Renal cortical epithelial cell (primary cell): ENCODE measurements around the gene MYH9. TPM values are rescaled to one million over a fixed set of nuclear protein-coding genes. Genes with fewer than 3 reads are reported as not detected.
A peak's percentile ranks its signal among the peaks of the same experiment; 100 is the strongest.
"Not testable (repeated sequence)": the region's sequence is repeated elsewhere in the genome, so short reads cannot be mapped to it uniquely, and the experiment has no call there.

Source experiments
- DNase-seq: peaks from one replicate; pipeline ENCODE4 v3.0.0-alpha.2; 2011; ENCODE audit warnings: low read depth
- total RNA-seq: library from RNA; depleted of rRNA; stranded (reverse); fragments of >200 nt; gene quantifications from 2 replicates; pipeline ENCODE4 v1.2.3, GENCODE V29; 2014

MYH9 gene
- total RNA-seq, 1 donor from 2014 or later: 1,268 TPM

DNA sequence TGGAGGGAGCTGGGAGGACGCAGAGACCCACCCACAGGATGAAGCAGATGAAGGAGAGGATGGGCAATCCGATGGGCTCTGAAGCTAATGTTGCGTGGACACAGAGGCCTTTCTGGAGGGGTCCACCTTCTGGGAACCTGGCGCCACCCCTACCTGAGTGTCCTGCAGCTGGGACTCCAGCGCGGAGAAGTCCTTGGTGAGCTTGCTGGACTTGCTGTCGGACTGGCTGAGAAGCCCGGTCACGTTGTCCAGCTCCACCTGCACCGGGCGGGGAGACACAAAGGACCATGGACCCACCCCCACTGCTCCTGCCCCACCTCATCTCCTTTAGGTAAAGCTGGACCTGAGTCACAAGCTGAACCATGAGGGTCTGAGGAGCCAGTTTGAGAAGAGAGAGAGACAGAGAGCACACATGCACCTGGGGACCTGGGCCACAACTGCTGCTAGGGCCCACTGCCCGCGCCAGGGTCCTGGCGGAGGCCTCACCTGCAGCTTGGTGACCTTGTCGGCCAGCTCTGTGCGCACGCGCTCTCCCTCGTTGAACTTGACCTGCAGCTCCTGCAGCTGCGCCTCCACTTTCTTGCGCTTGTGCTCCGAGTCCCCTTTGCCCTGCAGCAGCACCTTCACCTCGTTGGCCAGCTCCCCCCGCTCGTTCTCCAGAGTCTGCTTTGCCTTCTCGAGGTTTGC lies 94.0 kb downstream of the MYH9 start:
- no peak for DNase-seq

DNA sequence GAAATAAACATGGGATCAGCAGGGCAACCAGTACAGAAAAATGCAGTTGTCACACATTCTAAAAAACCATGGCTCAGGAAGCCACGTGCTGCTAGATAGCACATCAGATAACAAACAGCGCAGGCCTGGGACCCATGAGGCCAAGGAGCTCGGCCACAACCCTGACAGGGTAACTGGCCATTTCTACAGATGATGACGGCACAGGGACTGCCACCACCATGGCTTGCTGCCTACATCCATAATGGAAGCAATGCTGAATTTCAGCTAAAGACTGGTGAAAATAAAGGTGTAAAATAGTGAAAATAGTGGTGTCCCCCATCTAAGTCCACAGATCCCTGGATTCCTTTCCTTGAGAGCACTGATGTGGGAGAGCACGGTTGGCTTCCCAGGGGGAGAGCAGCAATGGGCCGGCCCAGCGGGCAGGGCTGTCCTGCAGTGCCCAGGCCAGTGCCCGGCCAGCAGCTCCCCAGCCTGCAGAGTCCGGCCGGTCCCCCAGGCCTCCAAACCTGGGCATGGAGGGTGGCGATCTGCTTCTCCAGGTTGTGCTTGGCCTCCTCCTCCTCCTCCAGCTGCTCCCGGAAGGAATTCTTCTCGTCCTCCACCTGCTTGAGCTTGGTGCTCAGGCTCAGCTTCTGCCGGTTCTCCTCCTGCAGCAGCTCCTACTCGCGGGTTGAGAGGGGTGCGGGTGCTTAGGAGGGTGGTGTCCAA lies 94.8 kb downstream of the MYH9 start:
- DNase-seq: no peak

DNA sequence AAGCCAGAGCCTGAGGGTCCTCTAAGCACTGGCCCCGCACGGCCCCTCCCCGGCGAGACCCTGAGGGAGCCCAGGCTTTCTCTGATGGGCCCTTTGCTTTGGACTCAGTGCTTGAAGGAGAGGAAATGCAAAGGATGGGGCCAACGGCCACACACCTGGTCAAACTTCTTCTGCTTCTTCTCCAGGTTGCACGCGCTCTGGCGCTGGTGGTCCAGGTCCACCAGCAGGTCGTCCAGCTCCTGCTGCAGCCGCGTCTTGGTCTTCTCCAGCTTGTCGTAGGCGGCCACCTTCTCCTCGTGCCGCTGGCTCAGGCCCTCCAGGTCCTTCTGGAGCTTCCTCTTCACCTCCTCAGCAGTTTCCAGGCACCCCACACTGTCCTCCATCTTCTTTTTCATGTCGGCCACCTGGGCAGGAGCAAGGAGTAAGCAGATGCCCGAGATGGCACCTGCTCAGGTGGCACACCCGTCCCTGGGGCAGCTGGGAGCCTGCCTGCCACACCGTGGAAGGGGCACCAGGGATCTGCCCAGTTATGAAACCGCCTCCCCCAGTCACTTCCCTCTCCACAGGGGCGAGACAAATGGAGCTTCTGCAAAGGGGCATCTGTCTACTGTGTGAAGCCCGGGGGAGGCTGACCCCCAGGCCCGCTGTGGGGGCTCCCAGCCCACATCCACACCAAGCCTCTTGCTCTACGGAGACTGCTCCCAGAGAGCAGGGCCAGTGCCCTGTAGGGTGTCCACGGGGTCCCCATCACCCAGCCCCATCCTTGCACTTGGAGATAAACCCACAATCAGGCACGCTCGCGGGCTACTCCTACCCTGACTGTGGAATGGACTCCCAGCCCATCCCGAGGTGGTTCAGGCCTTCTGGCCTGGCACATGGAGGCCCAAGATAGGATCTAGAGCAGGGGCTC lies 95.7 kb downstream of the MYH9 start:
- no peak for DNase-seq

DNA sequence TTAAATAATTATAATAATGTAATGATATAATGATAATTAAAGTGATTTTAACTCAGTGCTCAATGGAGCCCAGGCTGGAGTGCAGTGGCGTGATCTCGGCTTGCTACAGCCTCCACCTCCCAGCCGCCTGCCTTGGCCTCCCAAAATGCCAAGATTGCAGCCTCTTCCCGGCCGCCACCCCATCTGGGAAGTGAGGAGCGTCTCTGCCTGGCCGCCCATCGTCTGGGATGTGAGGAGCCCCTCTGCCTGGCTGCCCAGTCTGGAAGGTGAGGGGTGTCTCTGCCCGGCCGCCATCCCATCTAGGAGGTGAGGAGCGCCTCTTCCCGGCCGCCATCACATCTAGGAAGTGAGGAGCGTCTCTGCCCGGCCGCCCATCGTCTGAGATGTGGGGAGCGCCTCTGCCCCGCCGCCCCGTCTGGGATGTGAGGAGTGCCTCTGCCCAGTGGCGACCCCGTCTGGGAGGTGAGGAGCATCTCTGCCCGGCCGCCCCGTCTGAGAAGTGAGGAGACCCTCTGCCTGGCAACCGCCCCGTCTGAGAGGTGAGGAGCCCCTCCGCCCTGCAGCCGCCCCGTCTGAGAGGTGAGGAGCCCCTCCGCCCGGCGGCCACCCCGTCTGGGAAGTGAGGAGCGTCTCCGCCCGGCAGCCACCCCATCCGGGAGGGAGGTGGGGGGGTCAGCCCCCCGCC lies 97.2 kb downstream of the MYH9 start:
- DNase-seq: not testable (repeated sequence)

DNA sequence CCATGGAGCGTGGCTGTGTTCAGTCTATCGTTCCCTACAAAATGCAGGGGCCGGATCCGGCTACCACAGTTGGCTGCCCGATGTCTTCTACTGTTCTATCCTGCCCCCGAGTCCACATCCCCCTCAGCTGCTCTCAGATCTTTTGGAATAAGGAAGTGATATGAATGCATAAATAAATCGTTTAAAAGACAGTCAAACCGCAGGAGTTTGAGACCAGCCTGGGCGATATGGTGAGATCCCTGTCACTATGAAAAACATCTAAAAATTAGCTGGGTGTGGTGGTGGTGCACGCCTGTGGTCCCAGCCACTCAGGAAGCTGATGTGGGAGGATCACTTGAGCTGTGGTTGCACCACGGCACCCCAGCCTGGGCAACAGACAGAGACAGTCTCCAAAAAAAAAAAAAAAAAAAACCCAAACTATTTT lies 97.8 kb downstream of the MYH9 start:
- DNase-seq: not testable (repeated sequence)

DNA sequence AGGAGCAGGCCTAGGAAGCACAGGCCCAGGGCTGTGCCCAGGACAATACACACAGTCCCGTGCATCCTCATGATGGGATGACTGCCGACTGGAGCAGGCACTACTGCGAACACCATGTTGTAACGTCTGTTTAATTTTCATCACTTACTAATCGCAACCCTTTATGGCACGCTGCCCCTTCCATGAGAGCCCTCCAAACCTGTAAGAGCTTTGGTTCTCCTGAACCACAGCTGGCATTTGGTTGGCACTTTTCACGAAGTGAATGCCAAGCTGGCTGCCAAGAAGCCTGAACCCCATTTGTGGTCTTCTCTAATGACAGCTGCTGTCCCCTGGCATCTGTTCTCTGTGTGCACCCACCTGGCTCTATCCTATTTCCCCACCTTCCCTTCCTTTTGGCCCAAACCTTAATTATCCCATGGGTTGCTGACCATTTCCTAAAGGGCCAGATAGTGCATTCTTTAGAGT lies 98.3 kb downstream of the MYH9 start:
- DNase-seq: no peak

DNA sequence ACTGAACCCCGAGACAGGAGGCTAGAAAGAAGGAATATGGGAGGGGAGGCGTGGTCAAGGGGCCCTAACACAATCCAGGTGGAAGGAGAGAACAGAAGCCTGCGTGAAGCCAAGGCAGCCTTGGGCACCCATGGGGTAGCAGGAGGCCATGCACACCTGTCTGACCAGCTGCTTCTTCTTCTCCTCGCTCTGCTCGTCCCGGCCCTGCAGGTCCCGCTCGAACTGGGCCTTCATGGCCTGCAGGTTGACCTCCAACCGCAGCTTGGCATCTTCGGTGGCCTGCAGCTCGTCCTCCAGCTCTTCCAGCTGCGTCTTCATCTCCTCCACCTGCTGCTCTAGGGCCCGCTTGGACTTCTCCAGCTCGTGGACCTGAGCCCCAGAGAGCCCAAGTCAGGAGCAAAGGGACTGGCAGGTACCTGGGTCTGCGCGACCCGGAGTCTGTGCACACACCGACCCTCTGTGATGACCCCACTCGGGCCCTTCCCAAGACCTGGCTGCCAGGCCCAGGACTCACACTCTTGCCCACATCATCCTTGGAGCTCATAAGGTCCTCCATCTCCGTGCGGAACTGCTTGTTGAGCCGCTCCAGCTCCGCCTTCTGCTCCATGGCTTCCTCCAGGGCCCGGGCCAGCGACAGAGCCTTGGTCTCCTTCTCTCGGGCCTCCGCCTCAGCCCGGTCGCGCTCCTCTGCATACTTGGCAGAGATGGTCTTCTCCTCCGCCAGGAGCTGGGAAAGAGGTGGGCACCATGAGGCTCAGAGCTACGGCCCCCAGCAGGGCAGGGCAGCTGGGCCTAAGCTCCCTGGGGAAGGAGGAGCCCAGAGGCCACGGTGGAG lies 99.0 kb downstream of the MYH9 start:
- no peak for DNase-seq

DNA sequence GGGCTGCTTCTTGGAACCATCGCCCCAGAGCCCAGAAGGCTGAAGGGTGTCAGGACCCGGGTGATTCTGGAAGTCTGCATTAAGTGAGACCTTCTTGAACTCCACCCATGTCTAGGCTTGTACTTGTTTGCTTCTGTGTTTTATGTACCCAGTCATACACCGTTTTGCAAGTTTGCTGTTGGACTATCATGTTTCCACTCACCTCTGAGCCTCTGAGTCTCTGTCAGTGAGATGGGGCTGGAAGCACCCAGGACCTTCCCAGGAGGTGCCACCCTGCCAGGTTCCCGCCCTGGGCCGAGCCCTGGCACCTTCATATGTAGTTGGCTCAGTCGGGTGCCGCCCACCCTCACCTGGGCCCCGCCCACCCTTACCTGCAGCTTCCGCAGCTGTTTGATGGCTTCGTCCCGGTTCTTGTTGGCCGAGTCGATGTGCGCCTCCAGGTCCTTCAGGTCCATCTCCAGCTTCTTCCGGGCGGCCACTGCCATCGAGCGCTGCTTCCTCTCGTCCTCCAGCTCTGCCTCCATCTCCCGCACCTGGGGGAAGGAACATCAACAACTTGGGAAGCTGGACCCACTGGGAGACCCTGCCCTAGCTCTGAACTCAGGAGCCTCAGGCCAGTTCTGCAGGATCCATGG lies 99.8 kb downstream of the MYH9 start:
- no peak for DNase-seq

DNA sequence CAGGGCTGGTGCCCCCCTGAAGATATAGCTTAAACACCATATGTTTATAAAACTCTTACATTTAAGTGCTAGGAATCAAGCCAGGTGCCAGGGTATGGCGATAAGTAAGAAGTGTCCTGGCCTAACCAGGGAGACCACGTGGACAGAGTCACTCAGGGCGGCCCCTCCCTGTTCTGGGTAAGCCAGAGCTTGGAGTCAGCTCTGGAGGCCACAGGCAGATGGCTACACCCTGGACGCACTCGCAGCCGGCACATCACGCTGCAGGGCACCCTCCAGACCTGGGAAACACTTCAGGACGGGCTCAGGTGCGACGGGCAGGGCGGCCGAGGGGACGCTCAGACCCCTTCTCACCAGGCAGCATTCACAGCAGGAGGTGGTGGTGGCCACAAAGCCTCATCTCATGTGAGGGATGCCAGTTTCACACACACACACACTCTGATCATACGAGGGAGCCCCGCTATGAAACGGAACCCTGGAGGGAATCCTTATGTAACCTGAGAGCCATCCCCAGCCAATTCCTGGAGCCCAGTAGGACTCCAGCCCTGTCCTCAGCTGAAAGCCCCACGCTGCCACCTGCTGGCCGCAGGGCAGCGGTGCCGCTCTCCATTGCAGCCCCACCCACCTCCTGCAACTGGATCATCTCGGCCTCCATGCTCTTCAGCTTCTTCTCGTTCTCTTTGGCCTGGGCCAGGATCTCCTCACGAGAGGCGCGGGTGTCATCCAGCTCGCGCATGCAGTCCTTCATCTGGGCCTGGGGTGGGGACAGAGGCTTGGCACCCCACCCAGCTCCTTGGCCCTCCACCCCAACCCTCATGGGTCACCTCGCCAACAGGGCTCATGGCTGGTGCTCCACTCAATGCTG lies 101.4 kb downstream of the MYH9 start:
- peak; percentile 38 for DNase-seq

DNA sequence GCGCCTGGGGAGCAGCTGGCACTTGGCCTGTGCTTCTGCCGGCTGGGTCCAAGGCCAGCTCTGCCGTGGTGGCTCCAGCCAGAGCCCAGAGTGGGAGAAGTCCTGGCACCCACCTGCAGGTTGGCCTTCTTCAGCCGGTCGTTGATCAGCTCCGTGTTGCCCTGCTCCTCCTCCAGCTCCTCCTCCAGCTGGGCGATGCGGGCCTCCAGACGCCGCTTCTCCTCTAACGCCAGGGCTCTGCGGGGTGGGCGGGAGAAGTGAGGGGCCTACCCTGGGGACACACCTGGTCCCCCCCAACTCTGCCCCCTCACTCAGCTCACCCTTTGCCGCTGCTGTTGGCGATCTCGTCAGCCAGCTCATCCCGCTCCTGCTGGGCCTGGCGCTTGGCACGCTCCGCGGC lies 102.2 kb downstream of the MYH9 start:
- no peak for DNase-seq

DNA sequence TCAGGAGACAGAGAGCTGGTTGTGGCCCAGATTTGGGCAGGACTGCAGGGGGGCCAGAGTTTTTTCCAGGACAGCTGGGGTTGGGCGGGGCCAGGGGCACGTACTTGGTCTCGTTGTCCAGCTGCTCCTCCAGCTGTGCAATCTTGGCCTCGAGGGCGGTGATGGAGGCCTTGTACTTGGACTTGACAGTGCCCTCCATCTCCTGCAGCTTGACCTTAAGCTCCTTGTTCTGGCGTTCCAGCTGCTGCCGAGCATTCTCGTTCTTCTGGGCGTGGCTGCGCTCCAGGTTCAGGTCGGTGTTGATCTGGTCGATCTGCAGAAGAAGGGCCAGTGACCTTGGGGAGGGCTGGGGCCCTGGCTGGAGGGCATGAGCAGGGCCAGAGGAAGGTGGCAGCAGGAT lies 102.8 kb downstream of the MYH9 start:
- no peak for DNase-seq

DNA sequence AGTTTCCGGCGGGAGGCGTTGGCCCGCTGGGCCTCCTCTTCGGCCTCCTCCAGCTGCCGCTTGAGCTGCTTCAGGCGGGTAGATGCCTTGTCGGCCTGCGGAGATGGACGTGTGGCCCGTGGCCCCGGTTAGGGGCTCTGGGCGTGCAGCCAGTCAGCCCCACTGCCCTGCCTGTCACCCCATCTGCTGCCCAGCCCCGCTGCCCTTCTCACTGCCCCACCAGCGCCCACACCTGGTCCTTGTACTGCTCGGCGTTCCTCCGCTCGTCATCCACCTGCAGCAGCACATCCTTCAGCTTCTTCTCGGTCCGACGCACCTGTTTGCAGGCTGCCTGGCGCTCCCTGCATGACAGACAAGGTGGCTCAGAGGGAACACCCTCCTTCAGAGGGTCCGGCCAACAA lies 103.6 kb downstream of the MYH9 start:
- DNase-seq: no peak

DNA sequence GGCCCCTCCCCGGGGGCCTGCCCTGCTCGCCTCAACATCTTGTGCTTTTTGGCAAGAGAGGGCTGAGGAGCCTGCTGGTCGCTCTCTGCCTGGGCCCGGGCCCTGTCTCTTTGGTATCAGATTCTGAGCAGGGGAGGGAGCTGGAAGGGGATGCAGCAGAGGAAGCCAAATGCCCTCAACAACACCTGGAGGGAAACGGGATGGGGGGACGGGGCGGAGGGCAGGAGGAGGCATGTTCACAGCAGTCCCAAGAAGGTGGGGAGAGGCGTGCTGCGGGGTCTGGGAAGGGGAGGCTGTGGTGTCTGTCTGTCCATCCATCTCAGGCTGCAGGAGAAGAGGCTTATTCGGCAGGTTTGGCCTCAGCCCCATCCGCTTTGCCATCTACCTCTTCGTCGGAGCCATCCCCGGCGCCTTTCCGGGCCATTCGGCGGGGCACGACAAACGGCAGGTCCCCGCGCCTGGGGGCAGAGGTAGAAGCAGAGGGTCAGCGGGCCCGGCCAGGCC lies 105.4 kb downstream of the MYH9 start:
- DNase-seq: no peak

DNA sequence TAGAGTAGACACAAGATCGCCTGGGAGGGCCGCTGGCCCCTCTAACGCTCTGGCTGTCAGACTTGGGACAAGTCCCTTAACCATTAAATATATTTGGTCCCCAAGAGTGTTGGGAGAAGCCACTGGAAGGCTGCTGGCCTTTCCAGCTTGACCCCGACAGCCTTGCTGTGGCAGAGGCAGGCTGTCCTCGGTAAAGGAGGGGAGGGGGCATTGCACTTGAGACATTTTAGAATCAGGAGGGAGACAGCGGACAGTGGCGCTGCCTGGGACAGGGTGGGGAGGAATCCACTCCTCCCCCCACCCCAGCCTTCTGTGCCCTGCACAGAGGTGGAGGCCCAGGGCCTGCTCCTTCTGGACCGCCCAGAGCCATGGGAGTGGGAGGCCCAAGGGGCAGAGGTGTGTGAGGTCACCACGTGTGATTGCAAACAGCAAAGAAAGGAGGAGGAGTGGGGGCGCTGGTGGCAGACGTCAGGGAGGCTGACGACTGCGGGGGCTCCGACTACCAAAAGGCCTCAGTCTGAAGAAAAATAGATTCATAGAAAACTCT lies 105.9 kb downstream of the MYH9 start:
- no peak for DNase-seq

DNA sequence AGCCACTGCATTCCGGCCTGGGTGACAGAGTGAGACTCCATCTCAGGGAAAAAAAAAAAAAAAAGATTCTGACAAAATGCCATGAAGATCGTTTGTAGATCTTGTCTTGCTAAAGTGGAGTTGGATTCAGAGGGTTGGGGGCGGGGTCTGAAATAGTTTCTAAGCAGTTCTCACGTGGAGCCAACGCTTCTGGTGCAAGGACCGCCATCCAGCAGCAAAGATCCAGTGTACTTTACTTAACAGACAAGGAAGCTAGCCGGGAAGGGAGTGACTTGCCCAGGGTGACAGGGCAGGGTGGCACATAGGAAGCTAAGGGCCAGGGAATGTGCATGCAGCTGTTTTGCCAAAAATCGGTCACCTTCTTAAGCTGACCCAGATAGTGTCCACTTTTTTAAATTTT lies 107.4 kb downstream of the MYH9 start:
- DNase-seq: no peak

DNA sequence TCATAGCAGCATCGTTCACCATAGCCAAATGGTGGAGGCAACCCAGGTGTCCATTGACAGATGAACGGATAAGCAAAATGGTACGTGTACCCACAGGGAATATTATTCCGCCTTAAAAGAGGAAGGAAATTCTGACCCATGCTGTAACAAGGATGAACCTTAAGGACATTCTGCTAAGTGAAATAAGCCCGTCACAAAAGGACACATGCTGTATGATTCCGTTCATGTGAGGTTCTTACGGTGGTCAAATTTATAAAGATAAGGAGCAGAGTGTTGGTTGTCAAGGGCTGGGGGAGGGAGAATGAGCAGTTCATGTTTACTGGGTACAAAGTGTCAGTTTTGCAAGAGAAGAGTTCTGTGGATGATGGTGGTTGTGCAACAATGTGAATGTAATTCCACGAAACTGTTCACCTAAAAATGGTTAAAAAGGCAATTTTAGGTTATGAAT lies 108.5 kb downstream of the MYH9 start:
- peak; percentile 30 for DNase-seq

DNA sequence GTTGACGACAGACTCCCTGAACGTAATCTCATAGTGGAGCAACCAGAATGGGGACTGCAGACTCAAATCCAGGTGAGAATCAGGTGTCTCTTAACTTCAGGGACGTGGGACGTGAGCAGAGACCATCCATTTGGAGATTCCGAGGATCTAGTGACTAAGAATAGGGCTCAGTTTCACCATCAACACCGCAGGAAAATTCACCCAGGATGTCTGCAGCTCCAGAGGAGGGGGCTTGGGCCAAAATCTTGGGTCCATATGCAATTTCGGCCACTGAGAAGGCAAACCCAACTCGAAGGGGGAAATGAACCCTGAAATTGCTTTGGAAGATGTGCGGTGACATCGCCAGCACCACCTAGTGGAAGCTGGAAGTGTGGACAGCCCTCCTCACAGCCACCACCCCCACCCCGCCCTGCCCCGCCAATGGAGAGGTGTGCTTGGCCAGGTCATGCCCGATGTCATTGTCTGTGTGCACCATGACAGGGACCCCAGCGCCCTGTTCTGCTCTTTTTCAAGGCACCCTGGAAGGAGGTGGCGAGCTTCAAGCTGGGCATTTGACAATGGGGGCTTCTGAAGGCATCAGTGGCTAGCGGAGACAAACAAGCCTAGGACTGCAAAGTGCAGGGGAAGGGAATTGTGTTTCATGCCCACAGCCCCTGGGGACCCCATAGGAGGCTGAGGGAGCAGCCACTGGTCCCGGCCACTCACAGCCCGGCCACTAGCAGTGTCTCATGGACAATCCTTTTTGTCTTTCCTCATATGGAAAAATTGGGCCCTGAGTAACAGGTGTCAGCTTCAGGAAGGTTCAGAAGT lies 110.1 kb downstream of the MYH9 start:
- DNase-seq: peak; percentile 57

DNA sequence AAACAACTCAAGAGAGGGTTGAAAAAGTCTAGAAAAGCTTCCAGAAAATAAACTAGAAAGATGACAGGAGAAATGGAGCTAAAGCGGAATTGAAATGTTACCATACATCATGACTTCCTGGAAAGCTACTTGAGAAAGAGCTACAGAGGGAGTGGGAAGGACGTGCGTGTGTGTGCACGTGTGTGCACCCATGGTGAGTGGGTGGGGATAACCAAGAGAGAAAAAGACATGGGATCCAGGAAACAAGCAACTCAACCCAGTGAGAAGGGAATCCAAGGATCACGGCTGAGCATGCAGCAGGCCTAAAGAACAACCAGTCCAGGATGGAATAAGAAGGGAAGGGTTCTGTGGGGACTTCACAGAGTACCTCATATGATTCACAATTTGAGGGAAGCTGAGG lies 113.2 kb downstream of the MYH9 start:
- no peak for DNase-seq
